ENCODE data around the gene SLC7A1.

DNA sequence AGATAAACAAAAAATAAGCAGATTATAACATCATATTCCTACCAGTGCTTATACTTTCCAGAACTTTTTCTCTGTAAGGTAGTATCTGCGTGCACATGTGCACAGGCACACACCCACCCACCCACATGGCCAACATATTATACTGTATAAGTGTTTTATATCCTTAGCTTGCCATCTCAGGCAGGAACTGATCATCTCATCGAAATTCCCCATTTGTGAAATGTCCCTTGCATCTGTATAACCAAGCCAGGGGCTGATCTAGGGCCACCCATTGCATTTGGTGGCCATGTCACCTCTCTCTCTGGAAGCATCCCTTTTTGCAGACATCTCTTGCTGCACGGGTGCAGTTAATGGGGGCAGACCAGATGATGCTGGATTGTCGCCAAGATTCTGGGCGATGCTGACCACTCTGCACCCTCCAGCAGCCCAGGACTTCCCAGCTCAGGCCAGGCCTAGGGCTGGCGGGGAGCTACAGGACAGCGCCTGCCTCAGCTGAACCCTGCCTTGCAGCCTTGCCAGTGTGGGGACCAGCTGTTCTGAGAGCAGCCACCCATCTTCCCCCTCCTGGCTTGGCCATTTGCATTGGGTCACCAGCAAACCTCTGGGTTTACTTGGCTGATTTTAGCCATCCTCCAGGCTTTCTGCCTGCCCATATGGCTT, 95.9 kb downstream of the SLC7A1 start:
- TF ChIP-seq, protein P1, sequence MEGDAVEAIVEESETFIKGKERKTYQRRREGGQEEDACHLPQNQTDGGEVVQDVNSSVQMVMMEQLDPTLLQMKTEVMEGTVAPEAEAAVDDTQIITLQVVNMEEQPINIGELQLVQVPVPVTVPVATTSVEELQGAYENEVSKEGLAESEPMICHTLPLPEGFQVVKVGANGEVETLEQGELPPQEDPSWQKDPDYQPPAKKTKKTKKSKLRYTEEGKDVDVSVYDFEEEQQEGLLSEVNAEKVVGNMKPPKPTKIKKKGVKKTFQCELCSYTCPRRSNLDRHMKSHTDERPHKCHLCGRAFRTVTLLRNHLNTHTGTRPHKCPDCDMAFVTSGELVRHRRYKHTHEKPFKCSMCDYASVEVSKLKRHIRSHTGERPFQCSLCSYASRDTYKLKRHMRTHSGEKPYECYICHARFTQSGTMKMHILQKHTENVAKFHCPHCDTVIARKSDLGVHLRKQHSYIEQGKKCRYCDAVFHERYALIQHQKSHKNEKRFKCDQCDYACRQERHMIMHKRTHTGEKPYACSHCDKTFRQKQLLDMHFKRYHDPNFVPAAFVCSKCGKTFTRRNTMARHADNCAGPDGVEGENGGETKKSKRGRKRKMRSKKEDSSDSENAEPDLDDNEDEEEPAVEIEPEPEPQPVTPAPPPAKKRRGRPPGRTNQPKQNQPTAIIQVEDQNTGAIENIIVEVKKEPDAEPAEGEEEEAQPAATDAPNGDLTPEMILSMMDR (IDR thresholded peaks at IDR 0.05): no peak
- no peak for TF ChIP-seq POLR2A (IDR thresholded peaks at IDR 0.05)

Measured in vagina (tissue), 2 donors.